ENCODE measurements around the gene LHFPL6.

The LHFPL6 gene

DNA sequence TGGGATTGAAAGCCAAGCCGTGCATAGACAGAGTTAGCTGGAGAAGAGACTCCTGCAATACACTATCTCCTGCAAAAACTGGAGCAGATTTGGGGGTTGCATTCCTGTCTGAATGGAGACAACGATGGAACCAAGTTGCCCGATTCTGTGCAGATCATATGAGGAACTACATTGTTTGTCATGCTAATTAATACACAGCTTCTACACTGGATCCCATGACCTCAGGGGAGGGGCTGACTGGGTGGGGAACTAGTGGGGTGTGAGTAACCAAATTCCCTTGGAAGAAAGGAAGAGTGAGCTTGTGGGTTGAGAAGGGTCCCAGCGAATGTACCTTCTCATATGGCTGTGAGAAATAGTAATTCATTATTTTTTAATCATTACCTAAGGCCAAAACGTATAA, 214.0 kb downstream of the LHFPL6 start:
- DNase-seq (ENCODE audit: low read depth in 2 of 2): no peak

DNA sequence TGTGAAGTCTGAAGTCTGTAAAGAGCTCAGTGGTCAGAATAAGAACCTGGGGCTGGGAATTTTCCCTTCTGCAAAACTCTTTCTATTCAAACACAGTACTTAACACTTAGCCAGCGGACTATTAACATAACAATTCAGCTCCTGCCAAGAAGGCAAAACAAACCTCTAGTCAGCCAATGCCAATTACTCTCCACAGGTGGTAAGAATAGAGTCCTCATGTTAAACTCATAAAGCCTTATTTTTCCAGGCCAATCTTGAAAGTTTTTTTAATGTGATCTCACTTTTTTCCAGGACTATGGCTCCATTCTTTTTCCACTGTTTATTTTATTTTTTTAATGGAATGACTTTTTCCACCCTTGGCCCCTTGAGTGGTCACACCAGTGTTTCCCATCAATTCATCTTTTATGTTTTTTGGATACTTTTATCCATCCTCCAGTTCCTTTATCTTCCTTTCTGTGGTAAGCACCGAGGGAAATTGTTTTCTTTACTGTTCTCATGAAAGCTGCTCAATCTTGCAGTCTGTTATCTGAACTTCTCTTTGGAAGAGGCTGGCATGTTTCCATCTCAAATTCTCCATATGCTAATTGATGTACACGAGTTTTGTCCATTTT, 217.3 kb downstream of the LHFPL6 start:
- no peak for DNase-seq (ENCODE audit: low read depth in 2 of 2)

DNA sequence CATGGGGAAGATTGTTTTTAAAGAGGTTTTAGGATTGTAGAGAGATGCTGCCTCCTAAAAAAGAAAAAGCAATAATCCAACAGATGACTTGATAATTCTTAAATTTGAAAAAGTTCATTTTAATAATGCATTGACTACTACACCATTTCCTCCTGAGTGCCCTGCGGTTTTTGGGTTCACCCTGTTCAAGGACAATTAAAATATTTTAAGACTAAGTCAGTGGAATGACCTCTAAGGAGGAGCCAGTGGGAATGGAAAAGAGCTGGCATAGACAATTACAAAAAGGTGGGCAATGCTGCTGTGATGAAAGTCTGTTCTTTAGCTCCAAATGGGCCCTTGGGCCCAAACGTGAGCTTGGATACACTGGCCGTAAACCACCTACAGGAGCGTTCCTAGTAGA, 217.8 kb downstream of the LHFPL6 start:
- DNase-seq (ENCODE audit: low read depth in 2 of 2): no peak

DNA sequence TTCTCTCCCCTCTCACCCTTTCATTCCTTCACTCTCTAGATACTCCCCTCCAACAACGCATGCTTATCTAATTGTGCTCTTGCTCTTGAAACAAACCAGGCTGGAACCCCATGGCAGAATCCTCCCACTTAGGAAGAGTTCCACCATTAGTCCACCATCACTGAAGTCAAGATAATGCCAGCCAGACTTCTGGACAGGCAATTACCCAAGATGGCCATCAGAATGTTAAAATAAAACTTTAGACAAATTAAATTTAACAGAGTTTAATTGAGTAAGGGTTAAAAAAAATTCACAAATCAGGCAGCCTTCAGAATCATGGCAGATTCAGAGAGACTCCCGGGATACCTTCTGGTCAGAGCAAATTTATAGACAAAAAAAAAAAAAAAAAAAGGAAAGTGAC, 221.5 kb downstream of the LHFPL6 start:
- DNase-seq (ENCODE audit: low read depth in 2 of 2): no peak

DNA sequence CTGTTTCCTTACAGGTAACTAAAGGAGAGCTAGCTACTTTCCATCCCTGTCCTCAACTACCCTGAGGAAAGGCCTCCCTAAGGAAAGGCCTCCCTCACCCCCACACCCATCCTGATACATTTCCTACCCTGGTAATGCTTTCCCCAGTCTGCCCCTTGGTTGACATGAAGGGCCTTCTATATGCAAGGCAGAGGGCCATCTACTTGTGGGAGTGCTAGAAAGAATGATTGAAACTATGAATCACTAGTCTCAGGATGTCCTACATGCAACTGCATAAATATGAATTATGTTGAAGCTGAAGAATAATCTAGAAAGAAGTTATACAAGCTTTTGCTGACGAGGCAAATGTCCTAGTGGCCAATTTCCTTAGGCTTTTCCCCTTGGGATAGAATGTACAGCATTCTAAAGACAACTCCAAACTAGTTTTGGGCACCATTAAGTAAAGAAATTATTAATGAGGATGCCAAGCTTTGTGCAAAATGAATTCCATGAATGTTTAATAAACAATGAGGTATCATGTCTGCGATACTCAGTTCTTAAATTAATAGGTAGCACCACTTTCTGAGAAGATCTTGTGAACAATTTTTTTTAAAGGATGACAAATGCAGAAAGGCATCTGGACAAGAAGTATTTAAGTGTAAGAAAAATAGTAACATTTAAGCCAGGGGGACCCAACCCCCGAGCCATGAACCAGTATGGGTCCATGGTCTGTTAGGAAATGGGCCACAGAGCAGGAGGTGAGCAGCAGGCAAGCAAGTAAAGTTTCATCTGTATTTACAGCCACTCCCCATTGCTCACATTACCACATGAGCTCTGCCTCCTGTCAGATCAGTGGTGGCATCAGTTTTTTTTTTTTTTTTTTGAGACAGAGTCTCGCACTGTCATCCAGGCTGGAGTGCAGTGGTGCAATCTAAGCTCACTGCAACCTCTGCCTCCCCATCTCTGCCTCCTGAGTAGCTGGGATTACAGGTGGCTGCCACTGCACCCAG, 223.0 kb downstream of the LHFPL6 start:
- DNase-seq (ENCODE audit: low read depth in 2 of 2): no peak

DNA sequence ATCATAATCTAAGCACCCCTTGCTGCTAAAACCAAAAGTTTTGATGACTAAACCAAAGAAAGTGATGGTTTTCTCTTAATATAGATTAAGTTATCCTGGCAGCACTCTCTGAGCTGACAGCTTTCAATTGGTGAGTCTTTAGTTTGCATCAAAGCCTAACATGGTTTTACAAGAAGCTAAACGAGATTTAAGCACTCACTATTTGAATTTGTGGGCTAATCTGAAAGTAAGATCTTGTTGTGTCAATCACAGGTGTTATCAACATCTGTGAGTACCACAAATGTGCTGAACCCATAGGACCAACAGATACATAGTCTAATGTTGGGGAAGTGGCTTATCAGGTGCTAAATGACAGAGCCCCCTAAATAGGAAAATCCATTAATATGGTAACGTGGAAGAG, 223.9 kb downstream of the LHFPL6 start:
- no peak for DNase-seq (ENCODE audit: low read depth in 2 of 2)

DNA sequence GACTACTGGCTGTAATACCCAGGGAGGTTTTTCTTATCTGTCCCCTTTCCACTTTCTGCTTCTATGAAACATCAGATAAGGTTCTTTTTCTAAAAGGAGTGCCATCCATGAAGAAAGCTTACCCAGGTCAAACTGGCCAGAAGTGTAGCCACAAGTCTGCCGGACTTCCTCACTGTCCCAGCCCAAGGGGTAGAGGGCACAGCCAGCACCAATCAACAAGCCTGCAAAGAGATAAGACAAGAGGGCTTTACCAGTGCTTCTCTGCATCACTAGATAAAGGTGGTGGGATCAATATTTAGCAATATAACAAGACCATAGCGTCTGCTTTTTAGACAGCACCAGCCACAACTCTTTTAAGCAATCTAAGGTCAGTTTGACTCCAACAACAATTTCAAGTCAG, 224.7 kb downstream of the LHFPL6 start:
- DNase-seq (ENCODE audit: low read depth in 2 of 2): no peak

DNA sequence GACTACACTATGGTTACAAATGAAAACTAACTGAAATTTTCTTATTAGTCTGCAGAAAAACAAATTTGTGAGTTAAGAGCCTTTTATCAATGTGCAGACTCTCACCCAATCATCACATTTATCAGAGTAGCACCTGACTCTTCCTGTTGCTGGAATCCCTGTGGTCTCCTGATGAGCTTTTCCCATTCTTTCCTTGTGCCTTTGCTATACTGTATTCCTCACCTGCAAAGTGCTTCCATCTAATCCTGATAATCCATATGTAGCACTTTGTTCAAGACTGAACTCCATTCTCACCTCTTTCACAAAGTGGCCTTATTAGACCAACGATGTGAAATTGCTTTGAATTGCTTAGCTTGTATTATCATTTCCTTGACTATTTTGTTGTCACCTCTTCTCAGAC, 225.3 kb downstream of the LHFPL6 start:
- no peak for DNase-seq (ENCODE audit: low read depth in 2 of 2)

DNA sequence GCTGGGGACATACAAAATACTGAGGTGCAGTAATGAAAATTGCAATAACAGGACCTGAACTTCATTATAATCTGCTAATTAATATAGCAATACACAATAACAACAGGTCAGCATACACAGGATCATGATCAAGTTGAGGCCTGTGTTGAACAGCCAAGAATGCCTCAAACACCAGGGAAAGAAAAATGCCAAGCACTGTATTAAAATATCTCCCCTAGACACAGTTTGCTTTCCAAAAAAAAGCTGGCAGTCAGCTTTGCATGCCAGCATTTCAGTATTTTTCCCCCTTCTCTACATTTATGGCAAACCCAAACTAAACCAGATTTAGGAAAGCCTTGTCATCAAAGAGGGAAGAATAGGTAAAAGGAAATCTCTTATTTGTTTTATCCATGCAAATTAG, 226.9 kb downstream of the LHFPL6 start:
- DNase-seq (ENCODE audit: low read depth in 2 of 2): no peak

DNA sequence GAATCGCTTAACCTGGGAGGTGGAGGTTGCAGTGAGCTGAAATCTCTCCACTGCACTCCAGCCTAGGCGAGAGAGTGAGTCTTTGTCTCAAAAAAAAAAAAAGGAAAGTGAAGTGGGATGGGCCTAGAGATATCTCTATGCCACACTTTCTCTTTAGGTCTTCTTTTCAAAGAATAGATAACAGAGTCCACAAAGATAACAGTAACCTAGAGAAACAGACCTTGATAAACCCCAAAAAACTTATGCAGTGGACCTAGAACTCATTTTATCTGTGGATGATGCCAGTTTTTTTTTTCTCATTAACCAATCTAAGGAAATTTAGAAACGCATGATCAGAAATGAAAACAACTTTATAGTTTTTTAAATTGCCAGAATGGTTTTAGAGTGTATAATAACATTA, 227.4 kb downstream of the LHFPL6 start:
- no peak for DNase-seq (ENCODE audit: low read depth in 2 of 2)

DNA sequence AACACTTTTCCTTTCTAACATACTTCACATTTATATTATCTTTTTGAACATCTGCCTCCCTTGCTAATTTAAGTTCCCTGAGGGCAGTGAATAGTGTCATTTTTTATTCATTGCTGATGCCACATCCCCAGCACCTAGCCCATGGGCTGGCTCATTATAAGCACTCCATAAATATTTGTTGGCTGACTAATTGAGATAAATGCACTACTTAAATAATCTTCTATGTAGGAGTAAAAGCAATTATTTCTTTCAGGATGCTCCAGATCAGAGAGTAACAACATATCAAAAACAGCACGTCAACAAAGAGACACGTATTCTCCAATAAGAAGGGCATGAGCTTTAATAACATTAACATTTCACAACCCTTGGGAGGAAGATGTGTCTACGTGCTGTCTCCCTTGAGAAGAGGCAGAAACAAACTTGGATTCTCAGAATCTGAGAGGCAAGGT, 228.2 kb downstream of the LHFPL6 start:
- DNase-seq (ENCODE audit: low read depth in 2 of 2): no peak

DNA sequence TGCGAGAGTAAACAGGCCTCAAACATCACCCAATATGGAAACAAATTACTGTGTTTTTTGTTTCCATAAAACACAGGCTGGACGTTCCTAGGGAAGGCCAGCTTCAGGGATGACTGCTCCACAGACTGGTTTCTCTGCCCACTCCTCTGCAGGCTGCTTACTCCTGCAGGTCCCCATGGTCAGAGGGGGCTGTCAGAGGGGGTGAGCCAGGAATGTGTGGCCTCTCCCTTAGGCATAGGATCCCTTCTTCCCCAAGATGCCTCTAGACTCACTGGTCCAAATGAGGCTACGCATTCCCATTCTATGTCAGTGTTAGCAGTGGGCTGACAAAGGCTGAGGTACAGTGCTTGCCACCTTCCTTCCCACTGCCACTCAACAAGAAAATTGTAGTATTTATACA, 229.8 kb downstream of the LHFPL6 start:
- DNase-seq (ENCODE audit: low read depth in 2 of 2): no peak

DNA sequence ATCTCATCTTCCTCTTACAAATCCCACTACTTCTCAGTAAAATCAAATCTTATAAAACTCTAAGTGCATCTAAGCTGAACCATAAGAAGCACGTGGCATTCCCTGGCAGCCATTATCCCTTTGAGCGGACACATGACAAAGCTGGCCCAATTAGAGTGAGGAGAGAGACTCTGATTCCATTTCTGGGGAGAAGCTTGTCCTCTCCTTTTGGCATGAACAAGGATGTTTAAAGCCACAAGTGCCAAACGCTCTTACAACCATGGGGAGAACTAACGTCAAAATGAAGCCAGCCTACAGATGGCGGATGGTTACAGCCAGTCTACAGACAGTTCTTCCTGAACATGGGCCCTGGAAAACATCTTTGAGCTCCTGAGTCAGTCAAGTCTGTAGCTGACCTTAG, 231.3 kb downstream of the LHFPL6 start:
- no peak for DNase-seq (ENCODE audit: low read depth in 2 of 2)

DNA sequence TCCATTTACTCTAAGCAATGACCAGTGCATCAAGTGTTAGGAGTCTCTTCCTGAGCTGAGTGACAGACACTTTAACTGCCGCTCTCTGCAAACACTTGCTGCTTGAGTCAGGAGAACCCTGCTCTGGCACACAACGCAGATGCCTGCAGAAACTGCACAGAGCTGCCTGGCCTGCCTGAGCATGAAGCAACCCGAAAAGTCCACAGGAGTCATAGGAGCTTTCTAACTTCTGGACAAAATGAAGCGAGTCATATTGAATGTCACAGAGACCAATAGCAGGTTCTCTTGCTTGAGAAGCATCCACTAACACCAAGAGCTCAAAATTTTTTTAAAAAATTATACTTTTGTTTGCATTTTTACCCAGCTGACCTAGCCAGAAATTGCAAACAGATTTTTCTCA, 232.4 kb downstream of the LHFPL6 start:
- no peak for DNase-seq (ENCODE audit: low read depth in 2 of 2)

DNA sequence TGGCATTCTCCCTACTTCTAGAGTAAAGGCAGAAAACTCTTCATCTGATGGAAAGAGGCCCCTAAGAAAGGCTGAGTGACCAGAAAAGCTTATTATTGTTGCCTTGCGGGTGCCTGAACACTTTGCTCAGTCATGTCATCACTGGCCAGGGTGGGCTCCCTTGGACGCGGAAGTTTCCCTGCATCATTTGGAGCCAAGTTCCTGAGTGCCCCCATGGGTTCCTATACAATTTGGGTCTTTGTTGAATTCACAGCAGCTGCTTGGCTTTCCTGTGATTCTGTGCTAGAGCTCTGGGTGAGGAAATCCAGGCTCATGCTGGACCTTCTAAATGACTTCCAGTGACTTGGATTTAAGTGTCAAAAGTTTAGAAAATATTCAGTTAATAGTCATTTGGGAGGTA, 232.9 kb downstream of the LHFPL6 start:
- no peak for DNase-seq (ENCODE audit: low read depth in 2 of 2)

DNA sequence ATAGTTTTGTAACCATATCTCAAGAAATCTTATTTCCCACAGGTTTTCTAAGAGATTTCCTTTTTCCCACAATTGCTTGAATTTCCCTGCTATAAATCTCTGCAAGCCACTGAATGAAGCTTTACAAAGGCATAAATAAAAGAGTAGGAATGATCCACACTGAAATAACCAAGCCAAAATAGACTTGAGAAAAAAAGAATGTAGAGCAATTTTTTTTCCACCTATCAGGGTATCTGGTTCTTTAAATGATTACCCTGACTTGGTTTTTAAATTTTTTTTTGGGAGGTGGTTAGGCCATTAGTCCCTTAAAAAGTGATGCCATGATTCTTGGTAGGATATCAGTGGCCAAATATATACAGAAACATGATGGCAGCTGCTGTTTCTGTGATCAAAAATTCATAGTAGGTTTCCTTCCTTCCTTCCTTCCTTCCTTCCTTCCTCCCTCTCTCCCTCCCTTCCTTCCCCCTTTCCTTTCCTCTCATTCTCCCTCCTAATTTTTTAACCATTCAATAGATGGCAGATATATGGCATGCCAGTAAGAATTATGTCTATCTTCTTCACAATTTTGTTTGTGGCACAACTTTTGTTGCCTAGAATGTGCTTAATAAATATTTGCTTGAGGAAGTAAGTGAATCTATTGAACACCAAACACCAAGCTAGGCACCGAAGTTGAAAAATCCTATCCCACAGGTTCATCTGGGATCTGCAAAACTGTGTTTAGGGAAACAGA, 233.7 kb downstream of the LHFPL6 start:
- no peak for DNase-seq (ENCODE audit: low read depth in 2 of 2)

DNA sequence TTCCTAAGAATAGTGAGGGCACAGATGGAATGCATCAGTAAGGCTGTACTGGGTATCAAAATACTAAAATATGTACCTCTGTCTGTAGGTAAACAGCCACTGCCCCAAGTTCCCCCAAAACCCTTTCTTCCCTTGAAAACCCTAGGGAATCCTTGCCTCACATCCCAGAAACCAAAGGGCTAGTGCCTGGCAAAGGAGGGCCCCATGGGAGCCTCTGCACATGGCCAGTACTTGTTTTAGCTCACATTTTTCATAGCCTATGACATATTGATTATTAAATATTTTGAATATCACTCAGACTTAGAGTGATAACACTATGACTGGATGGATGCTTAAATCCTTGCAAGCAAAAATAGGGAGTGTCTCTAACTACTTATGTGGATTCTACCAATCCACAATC, 237.1 kb downstream of the LHFPL6 start:
- no peak for DNase-seq (ENCODE audit: low read depth in 2 of 2)

DNA sequence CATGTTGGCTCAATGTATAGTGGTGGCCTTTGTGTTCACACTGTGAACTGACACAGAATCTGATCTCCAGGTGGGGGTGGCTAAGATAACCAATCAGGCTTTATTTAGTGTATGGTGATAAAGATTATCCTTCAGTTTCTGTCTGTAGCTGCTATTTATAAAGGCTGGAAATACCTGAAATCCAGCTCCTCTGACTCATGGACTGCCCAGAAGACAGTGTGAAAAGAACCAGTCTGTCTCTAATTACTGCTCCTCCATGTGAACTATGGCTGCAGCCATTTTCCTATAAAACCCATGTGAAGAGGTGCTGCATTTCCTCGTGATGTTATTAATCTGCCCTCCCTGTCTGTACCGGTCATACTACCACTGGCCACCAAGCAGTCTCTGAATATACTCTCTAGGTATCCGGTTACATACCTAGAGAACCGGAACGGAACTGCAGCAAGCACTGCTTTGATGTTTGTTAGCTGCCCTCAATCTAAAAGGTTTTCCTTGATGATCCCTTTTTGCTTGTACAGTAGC, 238.0 kb downstream of the LHFPL6 start:
- DNase-seq (ENCODE audit: low read depth in 2 of 2): peak; percentile 29 to 37

DNA sequence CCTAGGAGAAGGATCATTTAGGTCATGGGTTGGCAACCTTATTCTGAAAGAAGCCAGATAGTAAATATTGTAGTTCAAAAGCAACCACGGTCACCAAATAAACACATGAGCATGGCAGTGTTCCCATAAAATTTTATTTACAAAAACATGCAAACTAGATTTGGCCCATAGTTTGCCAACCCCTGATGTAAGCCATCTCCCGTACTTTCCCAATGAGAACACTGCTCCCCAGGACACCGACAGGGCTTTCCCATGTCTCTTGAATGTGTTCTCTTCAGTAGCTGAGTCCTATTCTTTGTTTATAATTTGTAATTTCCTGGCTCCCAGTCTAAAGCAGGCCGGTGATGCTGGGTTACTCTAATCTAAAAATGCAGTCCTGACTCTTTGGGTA, 239.6 kb downstream of the LHFPL6 start:
- DNase-seq (ENCODE audit: low read depth in 2 of 2): no peak

DNA sequence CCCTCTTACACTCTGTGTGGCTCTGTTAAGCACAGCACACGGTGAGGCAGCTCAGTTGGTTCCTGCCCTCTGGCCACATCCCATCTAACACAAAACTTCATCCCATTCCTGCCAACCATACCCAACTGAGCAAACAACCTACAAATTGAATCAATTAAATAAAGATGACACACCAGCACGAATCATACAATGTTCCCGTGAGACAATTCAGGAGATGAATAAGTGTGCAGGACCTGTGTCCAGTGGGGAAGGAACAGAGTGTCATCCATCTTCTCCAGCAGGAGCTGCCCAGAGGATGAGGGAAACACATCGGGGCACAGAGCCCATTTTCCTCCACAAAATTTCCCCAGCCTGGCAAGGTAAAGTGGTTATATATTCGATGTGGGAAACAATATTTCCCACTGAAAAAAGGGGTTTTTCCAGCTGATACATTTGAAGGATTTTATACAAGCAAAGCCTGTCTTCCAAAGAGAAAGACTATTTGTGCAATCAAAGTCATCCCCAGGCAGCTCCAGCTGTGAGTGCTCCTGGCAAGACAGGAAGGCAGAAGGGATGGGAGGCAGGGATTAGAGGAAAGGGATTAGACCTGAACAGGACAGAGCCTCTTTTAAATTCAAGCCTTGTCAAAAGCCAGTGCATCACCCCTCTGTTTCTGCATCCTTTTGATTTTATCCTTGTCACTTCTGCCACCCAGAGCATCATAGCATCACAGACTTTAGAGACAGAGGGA, 240.2 kb downstream of the LHFPL6 start:
- no peak for DNase-seq (ENCODE audit: low read depth in 2 of 2)

DNA sequence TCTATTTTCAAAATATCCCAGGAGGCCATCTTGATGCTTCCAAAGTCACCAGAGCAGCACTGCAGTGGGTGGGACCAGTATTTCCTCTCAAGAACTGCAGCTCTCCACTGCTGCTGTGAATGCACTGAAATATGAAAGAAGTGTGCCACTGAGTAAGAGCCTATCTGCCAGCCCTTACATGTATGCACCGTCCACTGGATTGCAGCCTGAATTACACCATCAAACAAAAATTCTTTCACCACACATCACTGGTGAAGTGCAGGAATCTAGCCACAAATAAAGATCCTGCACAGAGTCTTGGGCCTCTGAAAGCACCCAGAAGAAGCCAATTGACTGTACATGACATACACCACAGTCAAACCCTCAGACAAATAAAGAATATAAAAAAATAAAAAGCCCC, 249.0 kb downstream of the LHFPL6 start:
- DNase-seq (ENCODE audit: low read depth in 2 of 2): peak; percentile 12 to 15

DNA sequence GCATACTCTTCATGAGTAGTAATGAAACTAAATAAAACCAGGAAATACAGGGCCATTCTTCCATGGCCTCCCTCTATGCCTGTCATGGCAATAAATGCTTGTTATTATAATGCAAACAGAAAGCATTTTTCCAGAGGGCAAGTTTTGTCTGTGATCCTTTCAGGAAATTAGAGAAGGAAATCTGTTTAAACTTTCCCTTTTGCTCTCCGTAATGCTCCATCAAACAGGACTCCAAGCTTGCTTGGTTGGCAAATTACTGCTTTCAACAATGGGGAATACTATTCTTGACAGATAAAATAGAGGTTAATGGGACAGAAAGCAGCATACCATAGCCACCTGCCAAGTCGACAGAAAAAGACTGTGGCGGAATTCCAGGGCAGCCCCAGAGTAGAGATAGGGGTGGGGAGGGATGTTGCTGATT, 252.5 kb downstream of the LHFPL6 start:
- no peak for DNase-seq (ENCODE audit: low read depth in 2 of 2)
